ENCODE data around the gene SHANK3.

The SHANK3 gene

DNA sequence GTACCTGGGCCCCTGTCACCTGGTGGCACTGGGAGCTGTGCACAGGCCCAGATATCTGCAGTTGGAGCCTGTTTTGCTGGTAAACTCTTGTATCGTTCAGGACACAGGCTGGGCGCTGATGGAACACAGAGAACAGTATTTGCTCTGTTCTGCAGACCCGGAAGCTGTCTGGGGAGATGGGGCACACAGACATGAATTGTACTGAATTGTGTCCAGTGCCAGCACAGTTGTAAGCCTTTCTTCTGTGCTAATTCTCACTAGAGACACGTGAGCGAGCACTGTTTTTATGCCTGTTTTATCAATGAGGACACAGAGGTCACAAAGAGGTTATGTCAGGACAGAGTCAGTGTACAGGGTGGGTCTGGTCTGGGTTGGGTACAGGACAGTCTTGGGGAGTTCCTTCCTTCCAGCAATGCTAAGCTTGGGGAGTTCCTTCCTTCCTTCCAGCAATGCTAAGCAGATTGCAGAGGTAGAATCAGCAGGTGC lies 41.0 kb downstream of the SHANK3 start:
- DNase-seq (ENCODE audit: low spot score): no peak

GRCh38 chr22:50714150-50714549 lies 41.5 kb downstream of the SHANK3 start:
- DNase-seq (ENCODE audit: low spot score): no peak

- no peak for DNase-seq (ENCODE audit: low spot score)
These were observed 42.1 kb downstream of the SHANK3 start for GRCh38 chr22:50714631-50715179.

GRCh38 chr22:50715250-50715649 lies 42.6 kb downstream of the SHANK3 start:
- no peak for DNase-seq (ENCODE audit: low spot score)

DNA sequence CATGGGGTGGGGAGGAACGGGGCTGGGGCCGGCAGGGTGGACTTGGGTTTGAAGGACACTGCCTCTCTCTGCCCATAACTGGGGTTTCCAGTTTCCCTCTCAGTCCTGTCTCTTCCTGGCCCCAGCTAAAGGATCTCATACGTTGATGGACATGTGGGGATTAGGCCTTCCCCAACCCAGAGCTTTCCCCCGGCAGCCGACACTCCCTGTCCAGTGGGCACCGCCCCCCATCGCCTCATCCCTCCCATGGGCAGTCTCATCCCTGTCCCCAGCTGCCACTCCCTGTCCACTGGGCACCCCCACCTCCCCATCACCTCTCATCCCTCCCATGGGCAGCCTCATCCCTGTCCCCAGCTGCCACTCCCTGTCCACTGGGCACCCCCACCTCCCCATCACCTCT lies 43.2 kb downstream of the SHANK3 start:
- no peak for DNase-seq (ENCODE audit: low spot score)

DNA sequence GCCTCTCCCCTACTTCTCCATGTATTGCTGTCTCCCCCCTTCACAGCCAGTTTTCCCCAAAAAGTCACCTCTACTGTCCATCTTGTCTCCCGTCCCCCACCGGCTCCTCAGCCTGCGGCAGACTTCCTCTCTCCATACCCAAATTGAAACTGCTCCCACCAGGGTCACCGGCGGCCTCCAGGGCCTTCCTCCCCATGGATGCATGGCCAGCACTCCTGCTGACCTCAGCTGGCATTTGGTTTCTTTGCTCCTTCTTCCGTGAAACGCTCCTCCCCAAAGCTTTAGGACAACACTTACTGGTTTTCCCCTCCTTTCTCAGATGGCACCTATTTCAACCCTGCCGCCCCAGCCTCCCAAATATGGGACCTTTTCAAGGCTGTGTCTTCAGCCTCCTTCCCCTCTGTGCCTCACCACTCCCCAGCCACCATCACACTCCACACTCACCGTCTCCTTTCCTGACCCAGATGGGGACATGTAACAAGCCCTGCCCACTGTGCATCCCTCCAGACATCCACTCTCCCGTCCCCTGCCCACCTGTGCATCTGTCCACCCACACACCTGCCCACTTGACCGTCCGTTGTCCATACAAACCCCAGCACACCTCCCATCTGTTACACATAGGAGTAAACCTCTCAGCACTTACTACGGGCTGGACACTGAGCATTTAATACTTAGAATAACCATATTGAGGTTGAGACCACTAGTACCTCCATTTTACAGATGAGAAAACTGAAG lies 43.8 kb downstream of the SHANK3 start:
- DNase-seq (ENCODE audit: low spot score): no peak

- DNase-seq (ENCODE audit: low spot score): no peak
These were observed 45.2 kb downstream of the SHANK3 start for GRCh38 chr22:50717709-50718351.

DNA sequence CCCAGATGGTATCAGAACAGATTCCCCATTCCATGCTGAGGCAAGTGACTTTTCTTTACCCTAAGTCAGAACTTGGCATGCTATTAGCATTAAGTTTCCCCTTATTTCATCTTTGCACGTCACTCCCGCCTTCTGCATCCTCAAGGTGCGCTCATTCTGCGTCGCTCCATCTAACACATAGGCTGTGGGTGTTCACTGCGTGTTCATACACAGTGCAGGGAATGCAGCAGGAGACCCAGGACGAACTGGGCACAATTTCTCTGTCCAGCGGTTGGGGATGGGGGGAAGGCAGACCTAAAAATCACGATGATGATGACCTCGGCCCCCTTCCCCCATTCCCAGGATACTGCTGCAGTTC lies 45.7 kb downstream of the SHANK3 start:
- DNase-seq (ENCODE audit: low spot score): no peak

DNA sequence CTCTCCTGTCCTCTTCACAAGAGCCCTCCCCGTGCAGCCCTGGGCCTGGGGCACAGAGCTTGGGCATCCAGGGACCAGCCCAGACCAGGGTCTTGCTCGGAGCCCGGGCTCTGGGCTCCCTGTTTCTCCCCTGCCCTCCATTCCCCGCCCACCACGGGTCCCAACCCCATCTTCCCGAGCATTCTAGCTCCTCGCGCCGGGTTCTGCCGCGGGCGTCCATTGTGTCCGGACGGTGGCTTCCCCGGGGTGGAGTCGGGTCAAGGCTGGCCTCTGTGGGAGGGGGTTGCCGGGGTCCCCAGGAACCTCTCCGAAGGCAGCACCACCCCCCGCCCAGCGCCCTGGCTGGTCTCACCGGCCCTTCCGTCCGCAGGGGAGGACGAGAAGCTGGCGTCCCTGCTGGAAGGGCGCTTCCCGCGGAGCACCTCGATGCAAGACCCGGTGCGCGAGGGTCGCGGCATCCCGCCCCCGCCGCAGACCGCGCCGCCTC lies 47.2 kb downstream of the SHANK3 start:
- DNase-seq (ENCODE audit: low spot score): no peak

DNA sequence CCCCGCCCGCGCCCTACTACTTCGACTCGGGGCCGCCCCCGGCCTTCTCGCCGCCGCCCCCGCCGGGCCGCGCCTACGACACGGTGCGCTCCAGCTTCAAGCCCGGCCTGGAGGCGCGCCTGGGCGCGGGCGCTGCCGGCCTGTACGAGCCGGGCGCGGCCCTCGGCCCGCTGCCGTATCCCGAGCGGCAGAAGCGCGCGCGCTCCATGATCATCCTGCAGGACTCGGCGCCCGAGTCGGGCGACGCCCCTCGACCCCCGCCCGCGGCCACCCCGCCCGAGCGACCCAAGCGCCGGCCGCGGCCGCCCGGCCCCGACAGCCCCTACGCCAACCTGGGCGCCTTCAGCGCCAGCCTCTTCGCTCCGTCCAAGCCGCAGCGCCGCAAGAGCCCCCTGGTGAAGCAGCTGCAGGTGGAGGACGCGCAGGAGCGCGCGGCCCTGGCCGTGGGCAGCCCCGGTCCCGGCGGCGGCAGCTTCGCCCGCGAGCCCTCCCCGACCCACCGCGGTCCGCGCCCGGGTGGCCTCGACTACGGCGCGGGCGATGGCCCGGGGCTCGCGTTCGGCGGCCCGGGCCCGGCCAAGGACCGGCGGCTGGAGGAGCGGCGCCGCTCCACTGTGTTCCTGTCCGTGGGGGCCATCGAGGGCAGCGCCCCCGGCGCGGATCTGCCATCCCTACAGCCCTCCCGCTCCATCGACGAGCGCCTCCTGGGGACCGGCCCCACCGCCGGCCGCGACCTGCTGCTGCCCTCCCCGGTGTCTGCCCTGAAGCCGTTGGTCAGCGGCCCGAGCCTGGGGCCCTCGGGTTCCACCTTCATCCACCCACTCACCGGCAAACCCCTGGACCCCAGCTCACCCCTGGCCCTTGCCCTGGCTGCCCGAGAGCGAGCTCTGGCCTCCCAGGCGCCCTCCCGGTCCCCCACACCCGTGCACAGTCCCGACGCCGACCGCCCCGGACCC lies 48.0 kb downstream of the SHANK3 start:
- DNase-seq (ENCODE audit: low spot score): no peak

DNA sequence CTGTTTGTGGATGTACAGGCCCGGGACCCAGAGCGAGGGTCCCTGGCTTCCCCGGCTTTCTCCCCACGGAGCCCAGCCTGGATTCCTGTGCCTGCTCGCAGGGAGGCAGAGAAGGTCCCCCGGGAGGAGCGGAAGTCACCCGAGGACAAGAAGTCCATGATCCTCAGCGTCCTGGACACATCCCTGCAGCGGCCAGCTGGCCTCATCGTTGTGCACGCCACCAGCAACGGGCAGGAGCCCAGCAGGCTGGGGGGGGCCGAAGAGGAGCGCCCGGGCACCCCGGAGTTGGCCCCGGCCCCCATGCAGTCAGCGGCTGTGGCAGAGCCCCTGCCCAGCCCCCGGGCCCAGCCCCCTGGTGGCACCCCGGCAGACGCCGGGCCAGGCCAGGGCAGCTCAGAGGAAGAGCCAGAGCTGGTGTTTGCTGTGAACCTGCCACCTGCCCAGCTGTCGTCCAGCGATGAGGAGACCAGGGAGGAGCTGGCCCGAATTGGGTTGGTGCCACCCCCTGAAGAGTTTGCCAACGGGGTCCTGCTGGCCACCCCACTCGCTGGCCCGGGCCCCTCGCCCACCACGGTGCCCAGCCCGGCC lies 48.7 kb downstream of the SHANK3 start:
- no peak for DNase-seq (ENCODE audit: low spot score)

DNA sequence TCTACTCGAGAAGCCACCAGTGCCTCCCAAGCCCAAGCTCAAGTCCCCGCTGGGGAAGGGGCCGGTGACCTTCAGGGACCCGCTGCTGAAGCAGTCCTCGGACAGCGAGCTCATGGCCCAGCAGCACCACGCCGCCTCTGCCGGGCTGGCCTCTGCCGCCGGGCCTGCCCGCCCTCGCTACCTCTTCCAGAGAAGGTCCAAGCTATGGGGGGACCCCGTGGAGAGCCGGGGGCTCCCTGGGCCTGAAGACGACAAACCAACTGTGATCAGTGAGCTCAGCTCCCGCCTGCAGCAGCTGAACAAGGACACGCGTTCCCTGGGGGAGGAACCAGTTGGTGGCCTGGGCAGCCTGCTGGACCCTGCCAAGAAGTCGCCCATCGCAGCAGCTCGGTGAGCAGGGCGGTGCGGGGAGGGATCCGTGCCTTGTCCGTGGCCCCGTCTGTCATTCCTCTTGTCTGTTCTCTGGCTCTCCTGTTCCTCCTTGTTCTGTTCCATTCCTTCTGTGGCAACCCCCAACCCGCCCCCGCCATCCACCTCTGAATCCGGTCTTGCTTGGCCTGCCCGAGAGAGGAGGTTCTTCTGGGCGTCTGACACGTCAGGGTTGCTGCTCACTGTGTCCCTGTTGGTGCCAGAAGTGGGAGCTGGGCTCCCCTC lies 49.6 kb downstream of the SHANK3 start:
- DNase-seq (ENCODE audit: low spot score): no peak

Measured in CD4-positive, alpha-beta T cell treated with Interleukin-15 for 4 hours (primary cell).